IPS-NIHi7 (cell line): ENCODE measurements around the gene CHCHD4.
A peak's percentile ranks its signal among the peaks of the same experiment; 100 is the strongest.
"Not testable (repeated sequence)": the region's sequence is repeated elsewhere in the genome, so short reads cannot be mapped to it uniquely, and the experiment has no call there.

Experiments used
- DNase-seq: peaks from one replicate; pipeline ENCODE4 v3.0.0; 2012; ENCODE audit warnings: mixed read lengths; ENCODE audit errors: extremely low spot score

Gene CHCHD4

DNA sequence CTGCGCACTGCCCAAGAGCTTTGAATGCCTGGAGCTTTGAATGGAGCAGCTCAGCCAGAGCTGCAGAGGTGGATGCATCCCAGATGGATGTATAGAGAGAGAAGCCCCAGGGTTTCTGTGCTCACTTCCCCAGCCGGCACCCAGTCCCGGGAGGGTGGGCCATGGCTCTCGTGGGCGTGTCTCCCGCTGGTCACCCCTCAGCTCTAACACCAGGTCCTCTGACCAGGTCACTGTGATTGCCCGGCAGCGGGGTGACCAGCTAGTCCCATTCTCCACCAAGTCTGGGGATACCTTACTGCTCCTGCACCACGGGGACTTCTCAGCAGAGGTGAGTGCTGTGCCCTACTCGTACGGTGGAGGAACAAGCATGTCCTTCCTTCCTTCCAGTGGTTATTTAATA lies 10.9 kb upstream of the CHCHD4 start:
- DNase-seq: no peak

DNA sequence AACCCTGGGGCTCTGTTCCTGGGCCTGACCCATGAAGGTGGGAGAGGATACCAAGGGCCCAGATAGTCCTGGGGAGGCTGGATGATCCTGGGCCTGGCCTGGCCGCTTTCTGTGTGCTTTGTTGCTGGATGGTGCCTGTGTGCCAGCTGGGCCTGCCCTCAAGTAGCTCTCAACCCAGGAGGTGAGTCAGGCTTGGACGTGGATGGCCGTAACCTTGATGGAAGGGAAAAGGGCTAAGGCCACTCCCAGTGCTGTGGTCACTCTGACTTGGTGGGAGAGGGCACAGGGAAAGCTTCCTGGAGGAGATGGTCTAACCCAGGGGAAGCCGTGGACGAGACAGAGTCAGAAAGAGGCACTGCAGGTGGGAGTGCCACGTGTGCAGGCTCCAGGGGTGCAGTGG lies 9.6 kb upstream of the CHCHD4 start:
- DNase-seq: no peak

DNA sequence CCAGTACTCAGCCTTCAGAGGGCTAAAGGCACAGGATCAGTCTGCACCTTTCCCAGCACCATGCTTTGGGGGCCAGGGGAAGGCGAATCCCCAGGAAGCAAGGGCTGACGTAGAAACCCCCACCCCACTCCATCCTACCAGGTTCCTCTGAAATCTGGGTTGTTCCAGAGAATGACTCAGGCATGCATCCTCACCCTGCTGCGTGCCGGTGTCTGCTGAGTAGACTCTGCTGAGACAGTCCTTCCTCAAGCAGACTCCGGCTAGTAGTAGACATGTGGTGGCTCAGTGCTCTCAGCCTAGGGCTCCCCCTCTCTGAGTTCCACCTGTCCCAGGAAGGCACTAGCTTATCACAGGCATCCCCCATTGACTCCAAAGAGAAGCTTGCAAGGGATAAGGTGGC lies 9.2 kb upstream of the CHCHD4 start:
- no peak for DNase-seq

DNA sequence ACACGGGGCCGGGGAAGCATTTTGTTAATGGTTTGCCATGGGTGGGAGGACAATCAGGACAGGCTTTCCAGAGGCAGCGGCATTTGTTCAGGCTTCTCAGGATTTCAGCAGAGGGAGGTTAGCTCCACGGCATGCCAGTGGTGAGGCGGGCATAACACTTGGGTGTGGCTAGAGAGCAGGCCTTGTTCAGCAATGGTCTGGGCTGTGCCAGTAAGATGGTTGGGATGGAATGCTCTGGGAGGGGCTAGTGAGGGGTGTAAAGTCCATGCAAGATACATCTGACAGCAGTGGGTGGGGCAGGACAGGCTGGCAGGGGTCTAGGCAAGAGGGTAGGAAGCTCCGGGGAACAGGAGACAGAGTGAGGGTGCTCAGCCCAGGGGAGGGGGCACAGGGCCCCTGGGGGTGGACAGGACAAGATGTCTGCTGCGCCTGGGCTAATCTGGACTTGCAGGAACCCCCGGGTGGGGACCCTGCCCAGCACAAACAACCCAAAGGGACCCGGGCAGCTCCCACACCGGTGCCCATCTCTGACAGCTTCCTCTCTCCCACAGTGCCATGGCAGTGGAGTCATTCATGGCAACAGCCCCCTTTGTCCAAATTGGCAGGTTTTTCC lies 8.6 kb upstream of the CHCHD4 start:
- DNase-seq: no peak

DNA sequence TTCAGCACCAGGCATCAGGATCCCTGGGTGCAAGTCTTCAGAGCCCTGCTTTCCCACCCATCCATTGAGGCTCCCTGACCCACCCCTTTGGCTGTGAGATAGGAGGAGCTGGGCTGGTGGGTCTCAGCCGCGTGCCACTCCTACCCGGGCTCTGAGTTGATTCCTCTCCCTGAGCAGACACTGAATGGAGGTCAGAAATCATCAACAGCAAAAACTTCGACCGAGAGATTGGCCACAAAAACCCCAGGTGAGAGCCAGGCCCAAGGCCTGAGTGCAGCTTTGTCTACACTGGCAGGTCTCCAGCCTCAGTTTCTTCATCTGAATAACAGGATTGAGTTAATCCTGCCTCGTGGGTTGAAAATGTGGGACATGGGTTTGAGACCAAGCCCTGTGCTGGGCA lies 8.0 kb upstream of the CHCHD4 start:
- no peak for DNase-seq

DNA sequence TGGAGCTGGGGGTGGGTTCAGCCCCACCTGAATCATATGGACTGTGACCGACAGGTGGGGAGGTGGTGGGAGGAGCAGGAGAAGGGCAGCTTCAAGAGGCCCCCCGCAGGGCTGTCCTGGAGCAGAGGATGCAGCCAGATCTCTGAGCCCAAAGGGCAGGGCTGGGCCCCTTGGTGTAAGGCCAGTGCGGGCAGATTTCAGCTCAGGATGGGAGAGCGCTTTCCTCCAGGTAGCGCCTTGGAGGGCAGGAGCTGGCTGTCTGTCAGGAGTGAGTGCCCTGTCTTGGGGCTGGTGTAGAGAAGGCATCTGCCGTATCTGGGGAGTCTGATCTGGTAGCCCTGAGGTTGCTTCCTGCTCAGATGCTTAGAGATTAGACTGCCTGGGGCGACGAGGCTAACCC lies 7.5 kb upstream of the CHCHD4 start:
- DNase-seq: no peak

DNA sequence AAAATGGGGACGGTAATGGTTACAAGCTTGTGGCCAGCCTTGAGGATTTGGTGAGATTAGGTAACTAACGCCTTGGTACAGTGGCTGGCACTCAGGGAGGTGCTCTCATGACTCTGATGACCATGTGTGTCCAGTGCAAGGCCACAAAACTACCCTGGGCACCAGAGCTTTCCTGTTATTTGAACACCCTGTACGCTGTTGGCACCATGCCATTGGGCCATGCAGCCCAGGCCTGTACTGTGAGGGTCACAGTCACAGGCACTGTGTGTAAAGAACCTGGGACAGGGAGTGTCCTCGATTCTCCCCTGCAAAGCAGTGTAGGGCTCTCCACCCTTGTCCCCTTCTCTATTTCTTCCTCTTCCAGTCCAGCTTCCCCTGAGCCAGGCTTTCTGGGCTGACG lies 6.5 kb upstream of the CHCHD4 start:
- DNase-seq: no peak

DNA sequence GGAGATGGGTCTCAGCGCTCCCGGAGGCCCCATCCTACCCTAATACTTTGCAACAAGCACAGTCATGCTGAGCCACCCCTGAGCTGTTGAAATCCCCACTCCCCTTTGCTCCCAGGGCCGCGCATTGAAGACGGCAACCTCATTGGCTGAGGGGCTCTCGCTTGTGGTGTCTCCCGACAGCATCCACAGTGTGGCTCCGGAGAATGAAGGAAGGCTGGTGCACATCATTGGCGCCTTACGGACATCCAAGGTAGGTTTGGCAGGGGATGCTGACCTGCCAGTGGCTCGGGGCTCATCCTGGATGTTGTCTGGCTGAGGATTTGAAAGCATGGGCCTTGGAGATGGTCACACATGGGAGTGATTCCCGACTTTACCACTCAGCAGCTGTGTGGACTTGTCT lies 6.0 kb upstream of the CHCHD4 start:
- DNase-seq: no peak

DNA sequence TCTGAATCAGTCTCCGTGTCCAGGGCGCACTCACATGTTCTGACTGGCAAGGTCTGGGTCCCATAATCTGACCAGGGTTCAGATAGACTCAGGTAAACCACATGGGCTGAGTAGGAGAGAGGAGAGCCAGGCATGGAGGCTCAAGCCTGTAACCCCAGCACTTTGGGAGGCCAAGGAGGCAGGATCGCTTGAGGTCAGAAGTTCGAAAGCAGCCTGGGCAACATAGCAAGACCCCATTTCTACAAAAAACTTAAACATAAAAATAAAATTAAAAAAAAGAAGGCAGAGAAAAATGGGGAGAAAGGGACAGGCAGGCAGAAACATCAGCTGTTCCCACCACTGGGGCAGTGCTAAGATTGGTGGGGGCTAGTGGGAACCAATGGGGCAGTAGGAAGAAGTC lies 5.6 kb upstream of the CHCHD4 start:
- DNase-seq: no peak

DNA sequence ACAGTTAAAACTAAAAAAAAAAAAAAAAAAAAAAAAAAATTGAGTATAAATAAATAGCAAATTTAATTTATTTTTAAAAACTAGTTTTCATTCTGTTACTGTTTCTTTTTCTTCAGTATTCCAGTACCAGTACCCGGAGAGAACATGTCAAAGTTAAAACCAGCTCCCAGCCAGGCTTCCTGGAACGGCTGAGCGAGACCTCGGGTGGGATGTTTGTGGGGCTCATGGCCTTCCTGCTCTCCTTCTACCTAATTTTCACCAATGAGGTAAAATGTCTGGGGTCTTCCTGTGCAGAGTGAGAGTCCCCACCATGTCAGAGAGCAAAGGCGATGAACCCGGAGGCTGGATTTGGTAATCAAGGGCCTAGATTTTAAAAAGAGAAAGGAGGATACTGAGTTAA lies 4.6 kb upstream of the CHCHD4 start:
- DNase-seq: no peak

DNA sequence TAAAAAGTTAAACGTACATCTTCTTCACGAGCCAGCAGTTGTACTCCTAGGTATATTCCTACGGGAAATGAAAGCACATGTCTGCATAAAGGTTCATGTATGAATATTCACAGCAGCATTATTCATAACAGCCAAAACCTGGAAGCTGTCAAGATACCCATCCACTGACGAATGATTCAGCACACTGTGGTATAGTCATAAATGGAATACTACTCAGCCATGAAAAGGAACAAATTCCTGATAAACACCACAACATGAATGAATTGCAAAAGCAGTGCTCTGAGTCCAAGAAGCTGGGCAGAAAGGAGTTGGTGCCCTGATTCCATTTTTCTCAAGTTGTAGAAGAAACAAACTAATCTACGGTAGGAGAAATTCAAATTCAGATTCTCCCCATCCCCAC lies 4.1 kb upstream of the CHCHD4 start:
- DNase-seq: no peak

DNA sequence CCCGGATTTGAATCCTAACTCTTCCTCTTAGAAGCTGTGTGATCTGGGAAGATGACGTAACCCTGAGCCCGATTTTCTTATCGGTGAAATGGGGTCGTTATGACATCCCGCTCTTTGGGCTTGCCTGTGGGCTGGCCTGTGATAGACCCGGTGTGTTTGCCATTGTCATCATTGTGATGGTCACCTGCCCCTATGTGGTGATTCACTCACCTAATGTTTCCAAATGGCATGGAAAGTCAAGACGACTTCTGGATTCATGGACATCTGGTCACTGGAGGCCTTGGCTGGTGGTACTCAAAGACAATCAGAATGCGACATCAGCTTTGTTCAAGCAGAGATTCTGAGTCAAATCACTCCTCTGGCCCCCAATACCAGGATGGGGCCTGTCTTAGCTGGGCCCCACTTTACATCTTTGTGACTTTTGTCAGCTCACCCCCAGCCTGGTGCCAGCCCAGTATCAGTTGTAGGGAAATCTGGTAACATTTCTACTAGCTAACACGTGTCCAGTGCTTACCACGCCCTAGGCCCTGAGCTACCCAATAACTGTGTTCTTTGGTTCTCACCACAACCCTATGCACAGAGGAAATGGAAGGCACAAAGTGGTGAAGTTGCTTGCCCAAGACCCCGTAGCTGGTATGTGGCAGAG lies 3.0 kb upstream of the CHCHD4 start:
- DNase-seq: no peak

DNA sequence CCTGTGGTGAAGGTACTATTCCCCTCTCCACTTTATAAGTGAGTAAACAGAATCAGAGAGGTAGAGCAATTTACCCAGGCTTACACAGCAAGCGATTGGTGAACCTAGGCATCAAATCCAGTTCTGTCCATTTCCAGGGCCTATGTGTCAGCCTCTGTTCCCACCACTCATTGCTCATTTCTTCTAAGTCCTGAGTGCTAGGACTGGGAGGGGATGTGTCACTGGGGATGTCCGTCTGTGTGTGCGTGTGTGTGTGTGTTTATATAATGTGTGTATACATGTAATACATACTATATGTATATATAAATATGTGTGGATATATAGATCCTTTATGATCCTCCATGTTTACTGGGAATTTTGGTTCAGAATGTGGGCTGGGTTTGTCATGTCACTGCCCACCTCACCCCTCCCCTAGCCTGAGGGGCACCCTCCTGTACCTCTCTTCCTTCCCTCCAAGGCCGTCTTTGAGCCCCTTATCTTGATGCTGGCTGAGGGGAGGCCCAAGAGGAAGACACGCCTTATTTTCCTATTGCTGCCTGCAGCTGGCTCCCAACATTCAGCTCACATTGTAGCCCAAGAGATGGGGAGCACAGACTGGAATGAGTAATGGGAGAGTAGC lies 2.3 kb upstream of the CHCHD4 start:
- DNase-seq: no peak

DNA sequence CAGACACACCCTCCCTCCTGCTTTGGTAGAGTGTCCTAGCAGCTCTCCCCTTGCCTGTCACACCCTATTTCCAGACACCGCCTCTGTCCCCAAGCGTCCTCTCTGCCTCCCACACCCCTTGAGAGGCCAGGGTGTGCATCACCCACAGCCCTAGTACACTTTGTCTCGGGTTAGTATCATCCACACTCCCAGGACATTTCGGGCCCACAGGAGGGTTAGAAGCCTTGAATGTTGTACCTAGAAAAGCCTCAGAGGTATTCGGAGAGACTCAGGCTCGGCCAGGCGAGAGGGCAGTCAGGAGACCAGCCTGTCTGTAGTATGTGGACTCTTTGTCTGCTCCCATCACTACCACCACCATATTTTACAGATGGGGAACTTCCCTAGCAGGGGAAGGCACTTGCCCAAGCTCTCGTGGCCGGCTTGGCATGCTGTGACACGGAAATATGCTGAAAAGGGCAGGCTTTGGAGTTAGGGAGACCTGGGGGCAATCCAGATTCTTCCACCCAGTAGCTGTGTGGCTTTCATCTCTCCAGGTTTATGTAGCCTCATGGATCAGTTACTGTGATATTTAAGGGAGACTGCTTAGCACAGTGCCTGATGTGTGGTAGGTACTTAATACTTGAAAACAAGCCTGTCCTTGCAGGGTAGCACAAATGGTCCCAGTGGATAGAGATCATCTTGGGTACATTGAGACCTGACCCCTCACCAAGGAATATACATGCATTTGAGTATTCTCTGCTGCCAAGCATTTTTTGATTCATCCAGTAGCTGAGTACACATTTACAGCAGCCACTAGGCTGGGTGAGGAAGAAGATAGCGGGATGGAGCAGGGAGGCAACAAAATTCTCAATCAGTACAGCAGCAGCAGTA lies 1.6 kb upstream of the CHCHD4 start:
- DNase-seq: no peak

DNA sequence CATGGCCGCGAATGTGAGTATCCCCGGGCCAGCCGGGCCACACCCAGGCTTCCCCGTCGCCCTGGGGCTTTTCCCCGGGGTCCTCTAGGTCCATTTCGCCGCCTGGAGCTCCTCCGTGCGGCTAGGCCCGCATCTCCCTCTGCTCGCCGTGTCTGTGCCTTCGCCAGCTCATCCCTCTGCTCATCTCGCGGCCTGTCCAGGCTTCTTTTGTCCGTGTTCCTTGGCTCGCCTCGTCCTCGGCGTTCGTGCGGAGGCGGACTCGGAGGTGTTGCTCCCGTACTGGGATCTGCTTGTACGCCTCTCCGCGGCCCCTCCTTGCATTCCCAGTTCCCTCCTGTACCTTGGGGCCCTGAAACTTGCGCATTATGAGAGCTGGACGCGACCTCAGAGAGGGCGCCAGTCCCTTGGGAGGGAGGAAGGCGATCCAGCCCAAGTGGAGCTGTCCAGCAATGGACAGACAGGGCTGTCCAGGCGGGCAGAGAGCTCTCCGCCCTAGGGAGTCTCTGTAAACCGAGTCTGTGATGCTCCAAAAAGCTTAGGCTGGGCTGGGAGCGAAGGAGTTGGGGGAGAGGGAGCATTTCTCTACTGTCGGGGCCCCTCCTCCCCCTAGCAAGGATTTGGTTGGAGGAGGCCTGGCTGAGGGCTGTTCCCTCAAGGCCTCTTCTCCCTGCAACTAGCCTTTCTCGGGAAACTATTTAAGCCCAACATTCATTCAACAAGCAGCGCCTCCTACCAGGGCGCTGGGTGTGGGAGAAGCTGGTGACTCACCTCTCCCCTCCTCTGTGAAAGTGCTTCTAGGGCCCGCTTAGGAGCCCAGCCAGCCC lies 735 bp upstream of the CHCHD4 start:
- DNase-seq: peak; percentile 78

DNA sequence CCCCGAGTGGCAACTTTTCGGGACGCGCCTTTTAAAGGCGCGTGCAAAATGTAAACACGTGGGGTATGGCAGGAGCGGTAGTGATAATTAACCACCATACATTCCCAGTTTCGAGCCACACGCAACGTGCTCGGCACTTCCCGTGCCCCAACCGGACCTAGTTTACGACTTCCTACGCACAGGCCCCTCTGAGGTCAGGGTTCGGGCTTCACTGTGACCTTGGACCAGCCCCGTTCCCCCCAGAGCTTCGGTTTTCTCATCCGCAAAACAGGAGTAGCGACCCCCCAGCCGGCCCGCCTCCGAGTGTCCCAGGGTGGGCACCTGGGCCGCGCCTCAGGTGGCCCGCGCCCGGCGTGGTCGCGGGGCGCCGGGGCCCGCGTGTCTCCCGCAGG lies 451 bp downstream of the CHCHD4 start:
- DNase-seq: peak; percentile 61

DNA sequence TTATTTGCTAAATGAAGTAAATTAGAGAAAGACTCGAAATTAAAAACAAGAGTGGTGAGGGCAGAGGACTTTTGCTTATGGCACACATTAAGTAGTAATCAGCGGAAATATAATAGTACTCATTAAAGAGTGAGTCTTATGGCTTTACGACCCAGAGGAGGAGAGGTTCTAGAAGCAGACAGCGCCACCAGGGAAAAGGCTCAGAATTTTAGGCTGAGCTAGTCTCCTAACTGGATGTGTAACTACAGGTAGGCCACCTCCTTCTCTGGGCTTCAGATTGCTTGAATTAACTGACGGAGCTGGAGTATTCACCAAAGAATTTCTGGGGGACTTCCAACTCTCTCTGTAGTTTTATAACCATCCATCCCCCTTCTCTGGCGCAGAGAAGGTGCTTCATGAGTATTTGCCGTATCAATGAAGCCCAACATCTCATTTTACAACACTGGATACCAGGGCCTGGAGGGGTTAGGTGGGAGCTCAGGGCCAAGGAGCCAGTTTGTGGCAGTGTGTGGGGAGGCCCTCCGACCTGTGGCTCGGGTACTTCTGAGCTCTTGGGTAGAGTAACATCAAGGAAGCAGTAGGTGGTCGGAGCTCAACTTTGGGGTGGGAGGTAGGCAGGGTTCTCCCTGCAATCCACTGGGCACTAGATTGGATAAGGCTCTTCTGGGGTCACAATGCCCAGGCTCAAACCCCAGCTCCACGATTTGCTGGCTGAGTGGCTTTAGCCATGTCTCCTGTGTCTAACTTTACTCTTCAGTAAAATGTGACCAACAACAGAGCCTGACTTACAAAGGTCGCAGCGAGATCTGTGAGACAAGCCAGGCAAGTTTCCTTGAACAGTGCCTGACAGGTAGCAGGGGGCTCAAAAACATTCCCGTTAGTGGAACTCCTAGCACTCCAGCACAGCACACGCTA lies 1.1 kb downstream of the CHCHD4 start:
- peak; percentile 7 for DNase-seq

DNA sequence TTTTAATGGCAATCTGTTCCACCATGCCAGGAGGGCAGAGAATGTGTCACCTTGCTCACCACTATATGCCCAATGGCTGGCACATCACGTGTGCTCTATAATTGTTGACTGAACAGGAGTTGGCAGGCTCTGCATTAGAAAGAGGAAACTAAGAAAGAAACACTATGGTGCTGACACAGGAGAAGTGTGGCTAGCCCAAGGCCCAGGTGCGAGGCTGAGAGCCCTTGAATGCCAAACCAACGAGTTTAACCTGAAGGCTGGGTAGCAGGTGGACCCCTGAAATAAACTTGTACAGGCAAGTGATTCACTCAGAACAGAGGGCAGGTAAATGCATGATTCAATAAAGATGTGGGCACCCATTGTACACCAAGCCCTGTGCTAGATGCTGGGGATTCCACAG lies 2.4 kb downstream of the CHCHD4 start:
- DNase-seq: peak; percentile 4

DNA sequence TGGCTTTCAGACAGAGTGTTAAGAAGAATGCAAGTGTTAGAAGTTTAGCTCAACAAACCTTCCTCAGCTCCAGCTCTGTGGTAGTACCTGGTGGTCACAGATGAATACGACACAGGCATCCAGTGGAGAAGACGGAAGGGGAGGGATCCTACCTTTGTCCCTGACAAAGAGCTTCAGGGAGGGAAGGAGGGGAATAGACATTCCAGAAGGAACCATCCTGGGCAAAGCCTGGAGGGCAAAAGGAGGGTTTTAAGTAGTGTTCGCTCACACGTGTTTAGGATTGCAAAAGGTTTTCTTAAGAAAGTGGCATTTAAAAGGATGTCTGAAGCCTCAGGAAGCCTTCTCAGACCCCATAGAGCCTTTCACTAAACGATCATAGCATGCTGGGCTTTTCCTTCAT lies 2.8 kb downstream of the CHCHD4 start:
- DNase-seq: peak; percentile 30

DNA sequence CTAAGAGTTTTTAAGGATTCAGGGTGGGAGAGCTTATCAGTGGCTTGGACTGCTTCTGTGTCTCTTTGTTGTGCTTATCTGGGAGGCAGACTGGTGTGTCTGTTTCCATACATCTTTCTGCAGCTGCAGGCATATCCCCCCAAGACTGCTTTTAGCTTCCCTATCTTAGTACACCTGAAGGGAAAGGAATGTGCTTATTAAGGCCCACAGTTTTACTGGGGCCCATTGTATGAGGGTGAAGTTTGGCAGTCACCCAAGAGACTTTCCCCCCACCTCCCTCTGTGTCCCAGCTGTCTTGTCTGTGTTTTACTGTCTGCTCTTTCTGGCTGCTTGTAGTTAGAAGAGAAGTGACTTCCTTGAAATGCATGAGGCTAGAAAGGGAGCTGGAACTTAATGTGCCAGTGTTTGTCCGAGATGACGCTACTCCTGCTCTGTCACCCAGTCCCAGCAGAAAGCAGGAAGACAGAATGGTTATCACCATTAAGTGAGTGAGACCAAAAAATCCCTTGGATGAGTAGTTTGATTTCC lies 3.7 kb downstream of the CHCHD4 start:
- DNase-seq: not testable (repeated sequence)
